Measurements from ENCODE around the gene LBX2.
"Not testable (repeated sequence)": the region's sequence is repeated elsewhere in the genome, so short reads cannot be mapped to it uniquely, and the experiment has no call there.

Gene LBX2

GRCh38 chr2:74460187-74460586 lies 39.2 kb downstream of the LBX2 start:
- not testable (repeated sequence) for H3K9ac ChIP-seq (ENCODE audit: low read length); H3K4me3 ChIP-seq (ENCODE audit: low read depth, low read length); H3K27ac ChIP-seq (ENCODE audit: low read depth, low read length); H3K4me1 ChIP-seq (ENCODE audit: control insufficient read depth, insufficient read depth, low read length); H3K9me3 ChIP-seq (ENCODE audit: control insufficient read depth, insufficient read depth, low read depth, low read length); H3K27me3 ChIP-seq (ENCODE audit: control insufficient read depth, insufficient read depth, low read length)
- peaks cover 23% of the 10 kb centered on the region for H3K36me3 ChIP-seq (ENCODE audit: control insufficient read depth, insufficient read depth, low read length)

GRCh38 chr2:74459503-74460118 lies 39.8 kb downstream of the LBX2 start:
- not testable (repeated sequence) for H3K4me1 ChIP-seq (ENCODE audit: control insufficient read depth, insufficient read depth, low read length); H3K27me3 ChIP-seq (ENCODE audit: control insufficient read depth, insufficient read depth, low read length); H3K27ac ChIP-seq (ENCODE audit: low read depth, low read length); H3K9me3 ChIP-seq (ENCODE audit: control insufficient read depth, insufficient read depth, low read depth, low read length)
- Histone ChIP-seq H3K4me3 (ENCODE audit: low read depth, low read length) (peak overlapping the region; percentile 91), H3K9ac (ENCODE audit: low read length) (peak overlapping the region; percentile 14), H3K36me3 (ENCODE audit: control insufficient read depth, insufficient read depth, low read length) (peaks cover 23% of the 10 kb centered on the region)

GRCh38 chr2:74458938-74459363 lies 40.5 kb downstream of the LBX2 start:
- Histone ChIP-seq H3K9ac (ENCODE audit: low read length) (peak overlapping the region; percentile 89), H3K9me3 (ENCODE audit: control insufficient read depth, insufficient read depth, low read depth, low read length) (no peaks in the 10 kb centered on the region), H3K27ac (ENCODE audit: low read depth, low read length) (no peak overlapping the region), H3K27me3 (ENCODE audit: control insufficient read depth, insufficient read depth, low read length) (no peaks in the 10 kb centered on the region), H3K4me3 (ENCODE audit: low read depth, low read length) (peak overlapping the region; percentile 91), H3K36me3 (ENCODE audit: control insufficient read depth, insufficient read depth, low read length) (peaks cover 23% of the 10 kb centered on the region), H3K4me1 (ENCODE audit: control insufficient read depth, insufficient read depth, low read length) (0 out of 2 replicates have a peak, but pooled peaks cover 5% of the 10 kb centered on the region)

- H3K36me3 ChIP-seq (ENCODE audit: control insufficient read depth, insufficient read depth, low read length) = peaks cover 22% of the 10 kb centered on the region
- H3K27me3 ChIP-seq (ENCODE audit: control insufficient read depth, insufficient read depth, low read length) = no peaks in the 10 kb centered on the region
- H3K27ac ChIP-seq (ENCODE audit: low read depth, low read length) = peak within 1 kb of the TSS; percentile 71
- no peaks in the 10 kb centered on the region for H3K9me3 ChIP-seq (ENCODE audit: control insufficient read depth, insufficient read depth, low read depth, low read length)
- H3K4me1 ChIP-seq (ENCODE audit: control insufficient read depth, insufficient read depth, low read length) = 0 out of 2 replicates have a peak, but pooled peaks cover 5% of the 10 kb centered on the region
- H3K9ac ChIP-seq (ENCODE audit: low read length) = peak within 1 kb of the TSS; percentile 89
- peak within 1 kb of the TSS; percentile 91 for H3K4me3 ChIP-seq (ENCODE audit: low read depth, low read length)
Measured at GRCh38 chr2:74458132-74458937, 41.1 kb downstream of the LBX2 start, which contains the start of gene WBP1. Gene WBP1, plus strand, starts transcription at chr2:74458438. Its CDS starts 165 bp downstream, at chr2:74458603.

- no peaks in the 10 kb centered on the region for H3K9me3 ChIP-seq (ENCODE audit: control insufficient read depth, insufficient read depth, low read depth, low read length)
Measured at GRCh38 chr2:74457549-74458131, 41.8 kb downstream of the LBX2 start.

GRCh38 chr2:74457129-74457548 lies 42.3 kb downstream of the LBX2 start:
- Histone ChIP-seq H3K4me1 (ENCODE audit: control insufficient read depth, insufficient read depth, low read length) (peaks cover 9% of the 10 kb centered on the region; the same call in 1 of the 2 replicates), H3K36me3 (ENCODE audit: control insufficient read depth, insufficient read depth, low read length) (peaks cover 10% of the 10 kb centered on the region), H3K9ac (ENCODE audit: low read length) (peak overlapping the region; percentile 41), H3K27ac (ENCODE audit: low read depth, low read length) (no peak overlapping the region), H3K27me3 (ENCODE audit: control insufficient read depth, insufficient read depth, low read length) (no peaks in the 10 kb centered on the region), H3K9me3 (ENCODE audit: control insufficient read depth, insufficient read depth, low read depth, low read length) (no peaks in the 10 kb centered on the region), H3K4me3 (ENCODE audit: low read depth, low read length) (peak overlapping the region; percentile 71)

More at GRCh38 chr2:74457549-74458131, 41.8 kb downstream of the LBX2 start:
- H3K9ac ChIP-seq (ENCODE audit: low read length) = peak overlapping the region; percentile 71
- H3K27ac ChIP-seq (ENCODE audit: low read depth, low read length) = peak overlapping the region; percentile 71
- H3K4me3 ChIP-seq (ENCODE audit: low read depth, low read length) = peak overlapping the region; percentile 71
- H3K4me1 ChIP-seq (ENCODE audit: control insufficient read depth, insufficient read depth, low read length) = peaks cover 6% of the 10 kb centered on the region; the same call in 1 of the 2 replicates
- peaks cover 15% of the 10 kb centered on the region for H3K36me3 ChIP-seq (ENCODE audit: control insufficient read depth, insufficient read depth, low read length)
- no peaks in the 10 kb centered on the region for H3K27me3 ChIP-seq (ENCODE audit: control insufficient read depth, insufficient read depth, low read length)

- peak within 1 kb of the TSS; percentile 77 for H3K4me3 ChIP-seq (ENCODE audit: low read depth, low read length)
- no peaks in the 10 kb centered on the region for H3K36me3 ChIP-seq (ENCODE audit: control insufficient read depth, insufficient read depth, low read length)
- peak within 1 kb of the TSS; percentile 48 for H3K9ac ChIP-seq (ENCODE audit: low read length)
- peaks cover 9% of the 10 kb centered on the region; the same call in 1 of the 2 replicates for H3K4me1 ChIP-seq (ENCODE audit: control insufficient read depth, insufficient read depth, low read length)
- H3K27me3 ChIP-seq (ENCODE audit: control insufficient read depth, insufficient read depth, low read length) = no peaks in the 10 kb centered on the region
- H3K27ac ChIP-seq (ENCODE audit: low read depth, low read length) = no peak within 1 kb of the TSS
- no peaks in the 10 kb centered on the region for H3K9me3 ChIP-seq (ENCODE audit: control insufficient read depth, insufficient read depth, low read depth, low read length)
Measured at GRCh38 chr2:74454654-74455511, 44.5 kb downstream of the LBX2 start, which contains the start of gene INO80B. Gene INO80B, plus strand, starts transcription at chr2:74455087. Its CDS starts 30 bp downstream, at chr2:74455117.

GRCh38 chr2:74450570-74451190 lies 48.7 kb downstream of the LBX2 start:
- H3K9me3 ChIP-seq (ENCODE audit: control insufficient read depth, insufficient read depth, low read depth, low read length) = no peaks in the 10 kb centered on the region
- no peaks in the 10 kb centered on the region for H3K36me3 ChIP-seq (ENCODE audit: control insufficient read depth, insufficient read depth, low read length)
- peaks cover 9% of the 10 kb centered on the region; the same call in 1 of the 2 replicates for H3K4me1 ChIP-seq (ENCODE audit: control insufficient read depth, insufficient read depth, low read length)
- H3K9ac ChIP-seq (ENCODE audit: low read length) = no peak overlapping the region
- H3K27ac ChIP-seq (ENCODE audit: low read depth, low read length) = no peak overlapping the region
- H3K27me3 ChIP-seq (ENCODE audit: control insufficient read depth, insufficient read depth, low read length) = no peaks in the 10 kb centered on the region
- no peak overlapping the region for H3K4me3 ChIP-seq (ENCODE audit: low read depth, low read length)

- Histone ChIP-seq H3K9ac (ENCODE audit: low read length) (no peak overlapping the region), H3K9me3 (ENCODE audit: control insufficient read depth, insufficient read depth, low read depth, low read length) (no peaks in the 10 kb centered on the region), H3K4me1 (ENCODE audit: control insufficient read depth, insufficient read depth, low read length) (peaks cover 5% of the 10 kb centered on the region; the same call in 1 of the 2 replicates), H3K4me3 (ENCODE audit: low read depth, low read length) (no peak overlapping the region), H3K27ac (ENCODE audit: low read depth, low read length) (no peak overlapping the region), H3K36me3 (ENCODE audit: control insufficient read depth, insufficient read depth, low read length) (no peaks in the 10 kb centered on the region), H3K27me3 (ENCODE audit: control insufficient read depth, insufficient read depth, low read length) (0 out of 2 replicates have a peak, but pooled peaks cover 5% of the 10 kb centered on the region)
Measured at GRCh38 chr2:74448771-74449170, 50.6 kb downstream of the LBX2 start.
